ENCODE results near the gene NAA25.
"Not testable (repeated sequence)": the region's sequence is repeated elsewhere in the genome, so short reads cannot be mapped to it uniquely, and the experiment has no call there.

NAA25 gene

DNA sequence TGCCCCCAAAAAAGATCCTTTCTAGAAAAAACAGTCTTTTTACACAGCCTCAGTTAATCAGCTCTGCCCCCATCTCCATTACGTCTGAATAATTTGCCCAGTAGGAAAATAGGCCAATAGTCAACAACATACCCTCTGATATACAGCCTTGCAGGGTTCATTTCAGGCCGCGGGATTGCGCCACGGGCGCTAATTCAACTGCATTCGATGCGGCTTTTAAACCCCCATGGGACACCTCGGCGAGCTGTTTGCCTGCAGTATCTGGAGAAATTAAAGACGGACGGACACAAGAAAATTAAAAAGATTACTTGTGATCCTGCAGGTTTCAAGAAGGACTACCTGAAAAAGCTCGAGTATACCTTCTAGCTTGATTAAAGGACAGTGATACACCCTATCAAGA lies 59.2 kb downstream of the NAA25 start:
- DNase-seq = no peak

DNA sequence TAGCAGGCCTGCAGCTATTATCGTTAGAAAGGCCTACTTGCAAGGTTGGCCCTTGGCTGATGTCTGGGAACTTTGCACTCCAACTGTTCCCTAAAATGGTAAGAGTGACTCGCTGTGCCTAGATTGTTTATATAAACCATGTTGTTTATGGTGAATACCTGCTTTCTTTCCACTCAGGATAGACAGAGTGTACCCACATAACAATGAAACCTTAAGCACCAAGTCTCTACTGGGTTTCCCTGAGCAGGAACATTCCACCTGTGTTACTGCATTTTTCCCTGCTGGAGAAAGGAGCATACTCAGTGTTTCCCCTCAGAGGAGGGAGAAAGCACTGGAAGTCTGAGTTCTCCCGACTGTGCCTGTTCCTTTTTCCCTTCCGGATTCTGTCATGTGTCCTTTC lies 62.6 kb downstream of the NAA25 start:
- DNase-seq = no peak

DNA sequence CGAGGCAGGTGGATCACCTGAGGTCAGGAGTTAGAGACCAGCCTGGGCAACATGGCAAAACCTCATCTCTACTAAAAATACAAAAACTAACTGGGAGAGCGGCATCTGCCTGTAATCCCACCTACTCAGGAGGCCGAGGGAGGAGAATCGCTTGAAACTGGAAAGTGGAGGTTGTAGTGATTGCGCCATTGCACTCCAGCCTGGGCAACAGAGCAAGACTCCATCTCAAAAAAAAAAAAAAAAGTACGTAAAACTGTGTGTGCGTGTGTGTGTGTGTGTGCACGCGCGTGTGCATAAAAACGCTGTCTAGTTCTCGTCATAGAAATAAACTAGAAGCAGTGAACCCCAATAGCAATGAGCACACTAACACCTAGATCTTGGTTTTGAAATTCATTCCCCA lies 72.0 kb downstream of the NAA25 start:
- DNase-seq = not testable (repeated sequence)

DNA sequence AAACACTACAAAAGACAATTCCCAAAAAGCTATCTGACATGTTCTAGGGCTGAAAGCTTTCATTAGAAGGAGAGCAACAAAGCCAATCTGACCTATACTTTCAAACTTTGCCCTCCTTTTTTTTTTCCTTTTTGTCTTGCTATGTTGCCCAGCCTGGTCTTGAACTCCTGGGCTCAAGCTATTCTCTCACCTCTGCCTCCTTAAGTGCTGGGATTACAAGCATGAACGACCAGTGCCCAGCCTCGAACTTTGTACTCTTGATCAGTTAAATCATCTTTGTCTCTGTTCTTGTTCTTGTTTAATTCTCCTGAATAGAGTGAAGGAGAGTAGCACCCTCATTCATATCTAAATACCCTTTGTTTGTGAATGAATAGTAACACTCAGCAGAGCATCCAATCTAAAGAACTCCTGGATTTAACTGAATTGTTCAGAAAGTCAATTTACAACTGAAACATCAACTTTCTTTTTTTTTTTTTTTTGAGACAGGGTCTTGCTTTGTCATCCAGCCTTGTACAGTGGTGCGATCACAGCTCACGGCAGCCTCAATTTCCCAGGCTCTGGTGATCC lies 73.3 kb downstream of the NAA25 start:
- no peak for DNase-seq

DNA sequence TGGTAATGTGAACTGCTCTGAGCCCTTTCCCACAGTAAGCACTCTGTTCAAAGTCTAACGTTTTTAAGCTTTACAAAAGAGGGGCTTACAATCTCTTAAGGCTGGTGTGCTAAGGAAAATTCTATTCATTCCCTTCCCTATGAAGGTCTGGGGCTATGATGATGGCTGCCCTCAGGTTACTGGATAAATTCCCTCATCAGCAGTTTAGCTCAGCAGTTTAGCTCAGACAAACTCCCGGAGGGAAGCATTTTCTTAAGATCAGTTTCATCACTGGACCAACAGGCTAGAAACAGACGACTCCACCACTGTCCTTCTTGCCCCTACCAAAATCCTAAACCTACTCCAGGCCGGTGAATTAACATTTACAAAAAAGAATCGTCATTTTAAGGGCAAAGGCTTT lies 76.3 kb downstream of the NAA25 start:
- no peak for DNase-seq

DNA sequence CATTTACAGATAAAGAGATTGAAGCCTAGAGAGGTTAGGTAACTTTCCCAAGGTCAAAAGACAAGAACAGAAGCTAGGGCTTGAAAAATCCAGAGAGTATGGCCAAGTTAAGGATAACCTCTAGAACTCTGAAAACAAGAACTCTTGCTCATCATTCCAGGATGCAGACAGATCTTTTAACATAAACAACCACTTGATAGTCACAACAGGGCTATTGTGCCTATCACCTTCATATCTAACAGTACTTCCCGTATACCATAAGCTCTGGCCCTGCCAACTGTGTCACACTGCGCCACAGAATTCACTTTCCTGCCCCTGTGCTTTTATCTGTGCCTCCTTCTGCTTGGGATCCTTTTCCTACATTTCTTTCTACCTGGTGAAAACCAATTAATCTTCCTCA lies 77.1 kb downstream of the NAA25 start:
- DNase-seq = no peak

DNA sequence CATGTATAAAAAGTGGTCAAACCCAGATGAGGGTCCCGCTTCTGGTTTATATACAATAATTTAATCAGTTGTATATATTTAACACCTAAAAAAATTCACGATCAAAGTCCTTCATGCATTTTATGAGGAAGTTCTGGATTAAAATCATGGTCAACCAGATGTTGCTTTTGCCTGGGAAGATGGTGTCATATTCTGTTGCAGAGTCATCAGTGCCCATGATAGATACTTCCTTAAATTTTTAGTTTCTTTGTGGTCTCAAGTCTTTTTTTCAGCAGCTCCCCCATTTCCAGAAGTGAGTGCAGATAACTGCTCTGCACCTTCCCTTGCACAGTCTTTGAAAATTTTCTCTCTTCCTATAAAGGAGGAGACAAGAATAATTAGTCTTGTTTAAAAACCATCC lies 79.3 kb downstream of the NAA25 start:
- no peak for DNase-seq

DNA sequence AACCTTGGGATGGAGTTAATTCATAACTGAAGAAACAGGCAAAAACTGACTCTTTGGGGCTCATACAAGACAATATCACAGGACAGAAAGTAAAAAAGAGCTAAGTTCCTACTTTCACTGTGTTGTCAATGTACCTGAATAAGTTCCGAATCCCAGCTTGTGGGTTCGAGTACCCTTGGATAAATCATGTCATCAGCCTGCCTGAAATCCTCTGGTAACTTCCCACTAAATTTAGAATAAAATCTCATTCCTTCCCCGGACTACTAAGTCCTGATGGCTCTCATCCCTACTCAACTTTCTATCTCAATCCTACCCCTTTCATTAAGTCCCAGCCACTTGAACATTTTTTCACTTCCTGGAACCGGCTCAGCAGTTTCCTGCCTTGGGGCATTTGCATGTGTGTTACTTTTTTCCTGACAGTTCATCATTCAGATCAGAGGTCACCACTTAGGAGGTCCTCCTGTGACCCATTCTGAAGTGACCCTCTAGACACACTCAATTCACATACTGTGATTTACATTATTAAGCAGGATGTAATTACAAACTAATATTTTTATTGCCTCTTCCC lies 82.7 kb downstream of the NAA25 start:
- no peak for DNase-seq

DNA sequence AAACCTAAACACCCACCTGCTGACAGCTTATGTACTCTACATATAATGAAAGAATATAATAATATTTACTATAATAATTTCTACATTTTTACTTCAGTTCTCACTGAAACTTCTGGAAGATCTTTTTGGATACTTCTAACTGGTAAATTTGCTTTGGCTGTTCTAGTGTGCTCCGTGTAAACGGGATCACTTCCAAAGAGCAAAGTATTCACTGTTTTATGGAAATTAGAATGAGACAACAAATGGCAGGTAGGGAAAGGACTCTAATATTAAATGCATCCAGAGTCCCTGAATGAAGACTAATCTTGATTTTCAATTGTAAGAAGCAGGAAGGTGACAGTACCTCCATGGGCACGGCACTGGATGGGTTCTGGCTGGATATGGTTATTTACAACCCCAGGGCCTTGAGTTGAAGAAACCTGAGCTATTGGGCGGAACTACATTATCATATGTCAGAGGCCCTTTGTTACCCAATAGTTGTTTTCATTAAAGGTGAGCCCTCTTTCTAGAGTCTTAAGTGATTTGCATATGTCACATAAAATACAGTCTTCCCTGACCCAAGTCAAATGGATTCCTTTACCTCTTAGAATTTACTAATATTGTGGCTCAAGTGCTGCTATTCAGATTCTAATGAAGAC lies 84.7 kb downstream of the NAA25 start:
- no peak for DNase-seq

DNA sequence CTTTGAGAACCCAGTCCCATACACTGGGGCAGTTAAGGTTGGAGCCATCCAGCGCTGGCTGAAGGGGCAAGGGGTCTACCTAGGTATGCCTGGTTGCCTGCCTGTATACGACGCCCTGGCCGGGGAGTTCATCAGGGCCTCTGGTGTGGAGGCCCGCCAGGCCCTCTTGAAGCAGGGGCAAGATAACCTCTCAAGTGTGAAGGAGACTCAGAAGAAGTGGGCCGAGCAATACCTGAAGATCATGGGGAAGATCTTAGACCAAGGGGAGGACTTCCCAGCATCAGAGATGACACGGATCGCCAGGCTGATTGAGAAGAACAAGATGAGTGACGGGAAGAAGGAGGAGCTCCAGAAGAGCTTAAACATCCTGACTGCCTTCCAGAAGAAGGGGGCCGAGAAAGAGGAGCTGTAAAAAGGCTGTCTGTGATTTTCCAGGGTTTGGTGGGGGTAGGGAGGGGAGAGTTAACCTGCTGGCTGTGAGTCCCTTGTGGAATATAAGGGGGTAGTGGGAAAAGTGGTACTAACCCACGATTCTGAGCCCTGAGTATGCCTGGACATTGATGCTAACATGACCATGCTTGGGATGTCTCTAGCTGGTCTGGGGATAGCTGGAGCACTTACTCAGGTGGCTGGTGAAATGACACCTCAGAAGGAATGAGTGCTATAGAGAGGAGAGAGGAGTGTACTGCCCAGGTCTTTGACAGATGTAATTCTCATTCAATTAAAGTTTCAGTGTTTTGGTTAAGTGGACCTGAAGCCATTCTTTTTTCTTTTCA lies 86.2 kb downstream of the NAA25 start:
- DNase-seq = no peak

DNA sequence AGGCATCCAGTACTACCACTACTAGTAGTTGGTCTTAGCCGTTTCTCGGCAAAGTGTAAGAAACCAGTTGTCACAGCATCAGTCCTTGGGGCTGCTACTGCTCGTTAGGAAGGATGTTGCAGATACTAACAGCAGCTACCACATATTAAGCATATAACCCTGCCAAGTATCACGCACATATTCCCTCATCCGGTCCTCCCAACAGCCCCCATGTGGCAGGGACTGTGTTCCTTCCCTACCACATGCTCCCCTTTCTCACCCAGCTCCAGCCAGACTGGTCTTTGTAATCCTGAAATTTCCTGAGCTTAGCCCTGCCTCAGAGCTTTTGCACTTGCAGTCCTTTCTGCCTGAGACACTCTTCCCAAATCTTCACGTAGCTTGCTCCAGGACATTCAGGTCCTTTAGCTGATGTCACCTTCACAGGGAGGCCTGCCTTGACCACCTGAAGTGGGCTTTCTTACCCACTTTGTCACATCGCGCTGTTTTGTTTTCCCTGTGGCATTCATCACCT lies 87.6 kb downstream of the NAA25 start:
- DNase-seq = no peak

DNA sequence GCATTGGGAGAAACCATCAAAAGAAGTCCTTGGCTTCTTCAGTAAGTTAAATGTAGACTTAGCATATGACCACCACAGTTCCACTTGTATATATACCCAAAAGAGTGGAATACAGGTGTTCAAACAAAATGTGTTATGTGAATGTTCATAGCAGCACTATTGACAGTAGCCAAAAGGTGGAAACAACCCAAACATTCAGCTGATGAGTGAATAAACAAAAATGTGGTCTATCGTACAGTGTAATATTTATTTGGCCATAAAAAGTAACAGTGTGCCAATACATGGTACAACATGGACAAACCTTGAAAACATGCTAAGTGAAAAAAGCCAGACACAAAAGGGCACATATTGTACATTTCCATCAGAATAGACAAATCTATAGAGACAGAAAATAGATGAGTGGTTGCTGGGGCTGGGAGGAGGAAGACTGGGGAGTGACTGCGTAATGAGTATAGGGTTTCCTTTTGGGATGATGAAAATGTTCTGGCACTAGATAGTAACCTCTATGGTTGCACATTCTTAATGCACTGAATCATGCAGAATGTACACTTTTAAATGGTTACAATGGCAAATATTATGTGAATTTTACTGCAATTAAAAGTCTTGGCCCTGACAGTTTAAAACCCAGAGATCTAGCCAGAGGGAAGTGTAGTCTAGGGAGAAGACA lies 89.9 kb downstream of the NAA25 start:
- DNase-seq = no peak

DNA sequence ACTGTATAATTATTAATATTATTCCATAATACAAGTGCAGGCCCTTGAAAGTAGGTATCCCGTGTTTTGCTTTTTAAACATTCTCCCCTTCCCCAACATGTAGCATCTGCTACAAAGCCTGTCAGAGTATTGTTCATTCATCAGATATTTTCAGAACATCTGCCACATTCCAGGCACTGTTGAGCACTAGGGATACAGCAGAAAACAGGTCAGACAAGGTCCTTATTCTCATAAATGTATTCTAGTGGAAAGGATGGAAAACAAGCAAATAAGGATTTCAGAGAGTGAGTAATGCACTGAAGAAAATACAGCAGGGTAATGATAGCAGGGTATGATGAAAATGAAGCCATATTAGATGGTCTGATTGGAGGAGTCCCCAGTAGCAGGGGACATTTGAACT lies 91.5 kb downstream of the NAA25 start:
- no peak for DNase-seq

DNA sequence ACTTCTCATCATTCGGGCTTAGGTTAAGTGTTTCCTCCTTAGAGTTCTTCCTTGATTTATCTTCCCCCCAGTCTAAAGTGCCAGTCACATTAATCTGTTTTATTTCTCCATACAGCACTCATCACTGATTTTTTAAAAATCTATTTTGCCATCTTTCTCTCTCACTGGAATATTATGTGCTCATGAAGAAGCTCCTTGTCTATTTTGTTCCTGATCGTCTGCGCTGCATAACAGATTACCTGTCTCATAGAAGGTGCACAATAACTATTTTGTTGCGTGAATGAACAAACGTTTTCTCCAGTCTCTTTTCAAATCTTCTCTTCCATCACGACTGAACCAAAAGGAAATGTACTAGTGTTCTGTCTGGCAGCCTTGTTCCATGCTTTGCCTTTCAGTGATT lies 92.6 kb downstream of the NAA25 start:
- no peak for DNase-seq

DNA sequence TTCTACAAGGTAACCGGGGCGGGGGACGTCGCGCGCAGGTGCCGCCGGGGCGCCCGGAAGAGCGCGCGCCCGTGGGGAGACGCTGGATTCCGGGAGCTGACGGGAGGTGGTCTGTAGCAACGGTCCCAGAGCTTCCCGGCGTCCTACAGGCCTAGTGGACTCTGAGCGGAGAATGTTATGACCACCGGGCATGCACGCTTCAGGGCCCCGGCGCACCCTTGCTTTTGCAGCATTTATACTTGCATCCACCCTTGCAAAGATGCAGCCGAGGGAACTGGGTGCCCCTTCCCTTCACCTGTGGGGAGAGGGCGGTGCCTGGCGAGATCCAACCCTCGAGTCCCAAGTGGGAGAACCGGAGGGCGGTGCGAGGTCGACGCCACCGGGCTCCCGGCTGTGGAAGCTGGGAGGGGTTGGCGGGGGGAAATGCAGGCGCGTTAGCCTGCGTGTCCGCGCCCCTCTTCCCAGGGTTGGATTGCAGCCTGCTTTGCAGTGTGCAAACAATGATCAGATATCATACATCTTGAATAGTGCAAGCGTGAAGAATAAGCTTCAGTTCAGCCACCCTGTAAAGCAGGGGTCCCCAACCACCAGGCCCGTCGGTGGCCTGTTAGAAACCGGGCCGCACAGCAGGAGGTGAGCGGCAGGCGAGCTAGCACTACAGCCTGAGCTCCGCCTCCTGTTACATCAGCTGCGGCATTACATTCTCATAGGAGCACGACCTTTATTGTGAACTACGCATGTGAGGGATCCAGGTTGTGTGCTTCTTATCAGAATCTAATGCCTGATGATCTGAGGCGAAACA lies 94.8 kb downstream of the NAA25 start:
- peak; percentile 80 for DNase-seq

DNA sequence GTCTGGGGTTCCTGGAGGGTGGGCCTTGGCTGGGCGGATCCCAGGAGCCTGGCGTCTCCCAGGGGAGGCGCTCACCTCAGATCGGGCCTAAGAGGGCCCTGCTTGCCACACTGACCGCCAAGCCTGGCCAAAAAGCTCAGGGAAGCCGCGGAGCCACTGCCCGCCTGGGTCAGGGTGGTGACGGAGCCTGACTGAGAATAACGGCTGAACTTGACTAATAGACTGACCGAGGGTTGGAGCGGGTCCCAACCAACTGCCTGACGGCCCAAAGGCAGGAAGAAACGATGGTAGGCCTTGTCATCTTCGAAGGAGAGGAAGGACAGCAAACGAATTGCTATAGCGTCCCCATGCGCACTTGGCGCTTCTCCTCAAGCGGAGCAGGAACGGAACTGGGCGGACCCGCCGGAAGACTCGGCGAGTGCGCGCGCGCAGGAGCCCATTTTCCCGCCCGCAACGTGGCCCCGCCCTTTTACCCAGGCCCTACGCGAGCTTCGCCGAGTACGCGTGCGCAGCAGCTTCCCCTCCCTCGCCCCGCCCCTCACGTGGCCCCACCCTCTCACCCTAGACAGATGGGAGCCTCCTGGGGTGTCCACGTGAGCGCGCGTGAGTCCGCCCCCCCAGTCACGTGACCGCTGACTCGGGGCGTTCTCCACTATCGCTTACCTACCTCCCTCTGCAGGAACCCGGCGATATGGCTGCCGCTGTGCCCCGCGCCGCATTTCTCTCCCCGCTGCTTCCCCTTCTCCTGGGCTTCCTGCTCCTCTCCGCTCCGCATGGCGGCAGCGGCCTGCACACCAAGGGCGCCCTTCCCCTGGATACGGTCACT lies 95.6 kb downstream of the NAA25 start, which contains the start of the genes ERP29 and TMEM116:
ERP29 (plus strand) TSS at position 652 of the 826 bp plus-strand sequence; CDS start at position 692, 40 bp downstream.
TMEM116 (minus strand) TSS at position 391 of the 826 bp plus-strand sequence. CDS start 7,895 bp downstream, outside the sequence.
- peak; percentile 100 for DNase-seq

DNA sequence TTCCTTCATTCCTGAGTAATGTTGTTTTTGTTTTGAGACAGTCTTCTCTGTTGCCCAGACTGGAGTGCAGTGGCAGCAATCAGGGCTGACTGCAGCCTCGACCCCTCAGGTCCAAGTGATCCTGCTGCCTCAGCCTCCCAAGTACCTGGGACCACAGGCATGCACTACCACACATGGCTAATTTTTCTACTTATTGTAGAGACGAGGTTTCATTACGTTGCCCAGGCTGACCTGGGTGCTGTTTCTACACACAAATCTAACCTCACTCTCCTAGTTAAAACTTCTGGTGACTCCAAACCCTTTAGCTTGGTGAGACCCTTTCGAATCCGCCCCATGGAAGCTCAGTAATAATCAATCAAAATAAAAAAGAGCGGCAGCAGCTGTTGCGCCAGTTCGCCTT lies 96.9 kb downstream of the NAA25 start:
- no peak for DNase-seq

DNA sequence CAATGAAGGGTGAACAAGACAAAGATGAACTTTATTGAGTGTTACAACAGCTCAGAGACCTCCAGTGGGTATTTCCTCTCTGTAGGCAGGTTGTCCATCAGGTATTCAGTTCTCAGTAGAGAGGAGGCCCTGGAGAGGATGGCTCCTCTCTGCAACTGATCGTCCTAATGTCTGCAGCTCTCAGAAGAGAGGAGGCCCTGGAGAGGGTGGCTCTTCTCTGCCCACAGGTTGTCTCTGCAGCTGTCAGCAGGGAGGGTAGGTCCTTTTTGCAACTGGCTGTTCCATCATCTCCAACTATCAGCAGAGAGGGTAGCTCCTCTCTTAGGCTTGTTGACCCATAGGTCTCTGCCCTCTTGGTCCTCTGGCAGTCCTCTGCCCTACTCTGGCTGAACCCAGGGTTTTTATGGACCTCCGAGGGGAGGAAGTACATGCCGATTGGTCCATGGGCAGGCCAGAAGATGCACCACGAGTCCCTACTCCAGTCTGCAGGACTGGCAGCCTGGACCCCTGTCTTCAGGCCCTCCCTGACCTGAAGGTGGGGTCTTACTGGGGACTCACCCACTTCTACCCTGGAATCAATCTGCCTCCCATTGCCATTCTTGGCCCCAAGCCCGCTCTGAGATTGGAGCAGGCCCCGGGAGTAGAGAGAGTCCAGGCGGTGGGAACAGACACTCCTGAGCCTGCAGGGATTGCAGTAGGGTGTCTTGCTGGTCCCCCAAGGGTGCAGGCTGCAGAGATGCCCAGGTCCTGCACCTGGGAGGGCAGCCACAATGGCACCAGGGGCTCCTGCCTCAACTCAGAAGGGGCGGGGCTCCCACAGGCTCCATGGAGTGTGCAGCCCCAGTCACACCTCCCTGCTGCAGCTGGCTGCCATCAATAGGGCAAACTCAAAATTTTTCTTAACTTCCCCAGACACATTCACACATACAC lies 97.9 kb downstream of the NAA25 start:
- DNase-seq = no peak

DNA sequence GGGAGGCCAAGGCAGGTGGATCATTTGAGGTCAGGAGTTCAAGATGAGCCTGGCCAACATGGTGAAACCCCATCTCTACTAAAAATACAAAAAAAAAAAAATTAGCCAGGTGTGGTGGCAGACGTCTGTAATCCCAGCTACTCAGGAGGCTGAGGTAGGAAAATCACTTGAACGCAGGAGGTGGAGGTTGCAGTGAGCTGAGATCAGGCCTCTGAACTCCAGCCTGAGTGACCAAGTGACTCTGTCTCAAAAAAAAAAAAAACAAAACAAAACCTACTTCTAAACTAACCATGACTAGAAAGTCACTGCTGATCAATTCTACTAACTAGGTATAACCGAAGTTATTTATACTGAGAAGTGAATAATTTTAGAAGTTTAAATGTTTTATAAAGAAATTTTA lies 99.0 kb downstream of the NAA25 start:
- not testable (repeated sequence) for DNase-seq

DNA sequence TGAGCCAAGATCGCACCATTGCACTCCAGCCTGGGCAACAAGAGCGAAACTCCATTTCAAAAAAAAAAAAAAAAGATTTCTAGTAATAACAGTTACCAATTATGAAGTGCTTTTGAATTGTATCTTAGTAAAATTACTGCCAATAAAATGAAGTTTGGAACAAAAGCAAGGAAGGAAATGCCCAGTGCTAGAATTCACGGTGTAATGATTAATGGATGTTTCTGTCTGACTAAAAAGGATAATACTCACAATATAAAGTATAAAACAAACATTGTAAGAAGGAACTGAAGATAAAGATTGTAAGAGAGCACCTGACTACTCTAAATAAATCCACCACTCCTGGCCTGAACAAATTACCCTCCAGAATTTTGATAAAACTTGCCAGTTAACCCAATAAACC lies 99.7 kb downstream of the NAA25 start:
- no peak for DNase-seq
